Peyer's patch (tissue), 4 donors: ENCODE data around the gene RBM6. TPM values are rescaled to one million over a fixed set of nuclear protein-coding genes. Genes with fewer than 3 reads are reported as not detected.
"Not testable (repeated sequence)": the region's sequence is repeated elsewhere in the genome, so short reads cannot be mapped to it uniquely, and the experiment has no call there.

Experiments
- DNase-seq, 3 donors: peaks; one replicate each; pipeline ENCODE4 v3.0.0-alpha.2; 2017 to 2019
- H3K27ac ChIP-seq, 4 donors: fragments of 200-600 bp; sonication (generic); one replicate each; pipeline ENCODE4 v1.5.1; 2016 to 2019
- H3K27me3 ChIP-seq, 2 donors: fragments of 200-600 bp; sonication (generic); one replicate each; pipeline ENCODE4 v1.5.1; 2019
- H3K36me3 ChIP-seq, 3 donors: fragments of 200-600 bp; sonication (generic); one replicate each; pipeline ENCODE4 v1.5.1; 2016 to 2019
- H3K4me1 ChIP-seq, 4 donors: fragments of 200-600 bp; sonication (generic); one replicate each; pipeline ENCODE4 v1.5.1; 2016 to 2019
- H3K4me3 ChIP-seq, 4 donors: fragments of 200-600 bp; sonication (generic); 1 replicate in 3 of 4; 2 replicates in 1 of 4; pipeline ENCODE4 v1.5.1; 2016 to 2019; ENCODE audit warnings: mild to moderate bottlenecking in 1 of 4
- H3K9me3 ChIP-seq, 4 donors: fragments of 200-600 bp; sonication (generic); one replicate each; pipeline ENCODE4 v1.5.1; 2016 to 2019; ENCODE audit warnings: mild to moderate bottlenecking in 1 of 4
- POLR2A ChIP-seq, 2 donors: fragments of 450-650 bp; IDR thresholded peaks; one replicate each; pipeline ENCODE4 v1.5.1; 2017; ENCODE audit warnings: antibody characterized with exemption in 2 of 2, mild to moderate bottlenecking in 2 of 2, moderate library complexity in 2 of 2
- total RNA-seq, 4 donors: library from RNA; depleted of rRNA; stranded (reverse); fragments of >200 nt; gene quantifications; one replicate each; pipeline ENCODE4 v1.1.0, GENCODE V29; 2016
- TF ChIP-seq, protein P1 (sequence below), 6 experiments: fragments of 450-650 bp in 4 of 6; fragments of 200-600 bp in 2 of 6; sonication (generic) in 1 of 6; IDR thresholded peaks; one replicate each; pipeline ENCODE4 v1.5.1; 2017 to 2019; ENCODE audit warnings: antibody characterized with exemption in 6 of 6, mild to moderate bottlenecking in 3 of 6, moderate library complexity in 1 of 6

The RBM6 gene
- total RNA-seq, 4 donors from 2014 or later: 111 to 858 (median 241) TPM

DNA sequence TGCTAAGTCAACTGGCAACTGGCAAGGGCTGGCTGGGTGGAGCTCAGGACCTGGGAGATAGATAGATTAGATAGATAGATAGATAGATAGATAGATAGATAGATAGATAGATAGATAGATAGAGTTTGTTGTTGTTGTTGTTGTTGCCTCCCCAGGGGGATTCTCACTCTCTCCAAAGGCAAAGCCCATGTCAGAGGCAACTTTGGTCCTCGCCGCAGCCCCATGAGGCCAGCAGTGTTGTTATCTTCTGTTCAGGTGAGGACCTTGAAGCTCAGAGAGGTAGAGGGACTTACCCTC, 28.9 kb upstream of the RBM6 start:
- Histone ChIP-seq H3K4me1 (peaks cover 0 to 16% (median 3%) of the 10 kb centered on the region in 4 donors), H3K4me3 (no peak overlapping the region), H3K27me3 (no peaks in the 10 kb centered on the region), H3K36me3 (peaks cover 0 to 47% (median 0%) of the 10 kb centered on the region in 3 donors), H3K27ac (no peak overlapping the region), H3K9me3 (no peaks in the 10 kb centered on the region)
- no peak for DNase-seq
- TF ChIP-seq POLR2A (IDR thresholded peaks at IDR 0.05): no peak
- TF ChIP-seq, protein P1, sequence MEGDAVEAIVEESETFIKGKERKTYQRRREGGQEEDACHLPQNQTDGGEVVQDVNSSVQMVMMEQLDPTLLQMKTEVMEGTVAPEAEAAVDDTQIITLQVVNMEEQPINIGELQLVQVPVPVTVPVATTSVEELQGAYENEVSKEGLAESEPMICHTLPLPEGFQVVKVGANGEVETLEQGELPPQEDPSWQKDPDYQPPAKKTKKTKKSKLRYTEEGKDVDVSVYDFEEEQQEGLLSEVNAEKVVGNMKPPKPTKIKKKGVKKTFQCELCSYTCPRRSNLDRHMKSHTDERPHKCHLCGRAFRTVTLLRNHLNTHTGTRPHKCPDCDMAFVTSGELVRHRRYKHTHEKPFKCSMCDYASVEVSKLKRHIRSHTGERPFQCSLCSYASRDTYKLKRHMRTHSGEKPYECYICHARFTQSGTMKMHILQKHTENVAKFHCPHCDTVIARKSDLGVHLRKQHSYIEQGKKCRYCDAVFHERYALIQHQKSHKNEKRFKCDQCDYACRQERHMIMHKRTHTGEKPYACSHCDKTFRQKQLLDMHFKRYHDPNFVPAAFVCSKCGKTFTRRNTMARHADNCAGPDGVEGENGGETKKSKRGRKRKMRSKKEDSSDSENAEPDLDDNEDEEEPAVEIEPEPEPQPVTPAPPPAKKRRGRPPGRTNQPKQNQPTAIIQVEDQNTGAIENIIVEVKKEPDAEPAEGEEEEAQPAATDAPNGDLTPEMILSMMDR (IDR thresholded peaks at IDR 0.05): no peak

DNA sequence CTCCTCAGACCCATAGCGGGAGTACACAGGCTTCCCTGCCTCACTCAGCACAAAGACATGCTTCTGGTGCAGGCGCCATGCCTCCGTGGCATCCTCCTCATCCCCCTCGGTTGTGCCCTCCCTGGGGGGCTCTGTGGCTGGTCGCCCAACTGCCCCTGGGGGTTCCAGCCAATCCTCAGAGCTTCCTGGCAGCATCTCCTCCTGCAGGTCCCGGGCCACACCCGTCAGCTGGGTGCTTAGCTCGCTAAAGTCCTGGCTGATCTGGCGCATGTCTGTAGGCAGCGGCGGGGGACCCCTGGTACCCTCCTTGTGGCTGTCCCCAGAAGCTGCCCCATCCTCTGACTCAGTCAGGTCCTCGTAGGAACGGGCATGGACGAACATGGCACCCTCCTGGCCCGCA, 28.3 kb upstream of the RBM6 start:
- Histone ChIP-seq H3K27ac (no peak overlapping the region), H3K27me3 (no peaks in the 10 kb centered on the region), H3K36me3 (peaks cover 0 to 47% (median 0%) of the 10 kb centered on the region in 3 donors), H3K4me3 (no peak overlapping the region), H3K9me3 (no peaks in the 10 kb centered on the region), H3K4me1 (peaks cover 0 to 11% (median under 1%) of the 10 kb centered on the region in 4 donors)
- DNase-seq: no peak
- TF ChIP-seq, protein P1 (IDR thresholded peaks at IDR 0.05): no peak
- TF ChIP-seq POLR2A (IDR thresholded peaks at IDR 0.05): no peak

DNA sequence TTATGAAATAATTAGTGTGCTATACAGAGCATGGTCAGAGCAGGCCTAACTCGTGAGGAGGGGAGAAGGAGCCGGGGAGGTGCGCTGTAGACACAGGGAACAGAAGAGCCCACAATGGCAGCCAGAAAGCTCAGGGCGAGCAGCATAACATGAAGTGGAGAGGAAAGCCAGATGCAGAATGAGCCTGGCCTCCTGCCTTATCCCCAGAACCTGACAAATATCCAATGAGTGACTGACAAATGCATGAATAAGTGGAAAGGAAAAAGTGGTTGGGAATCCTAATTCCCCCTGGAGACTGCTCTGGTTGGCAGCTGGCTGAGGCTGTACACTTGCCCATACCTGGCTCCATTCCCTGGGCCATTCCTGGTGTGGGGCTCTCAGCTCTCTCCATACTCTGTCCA, 27.1 kb upstream of the RBM6 start:
- Histone ChIP-seq H3K27ac (no peak overlapping the region), H3K9me3 (no peaks in the 10 kb centered on the region), H3K4me1 (no peaks in the 10 kb centered on the region), H3K4me3 (no peak overlapping the region), H3K36me3 (peaks cover 0 to 47% (median 0%) of the 10 kb centered on the region in 3 donors), H3K27me3 (no peaks in the 10 kb centered on the region)
- TF ChIP-seq POLR2A (IDR thresholded peaks at IDR 0.05): no peak
- TF ChIP-seq, protein P1 (IDR thresholded peaks at IDR 0.05): no peak
- no peak for DNase-seq

DNA sequence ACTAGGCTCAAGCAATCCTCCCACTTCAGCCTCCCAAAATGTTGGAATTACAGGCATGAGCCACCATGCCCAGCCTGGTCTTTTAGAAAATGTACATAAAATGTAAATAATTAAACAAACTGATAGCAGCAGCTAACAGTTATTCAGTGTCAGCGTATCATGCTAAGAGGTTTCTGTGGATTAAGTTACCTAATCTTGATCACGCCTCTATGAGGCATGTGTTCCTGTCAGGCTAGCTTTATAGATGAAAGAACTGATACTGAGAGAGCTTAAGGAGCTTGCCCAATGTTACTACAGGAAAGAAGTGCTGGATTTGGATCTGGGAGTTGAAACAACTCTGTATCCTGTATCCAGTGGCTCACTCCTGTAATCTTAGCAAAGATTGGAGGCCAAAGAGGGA, 25.0 kb upstream of the RBM6 start:
- no peaks in the 10 kb centered on the region for H3K4me1 ChIP-seq
- peaks cover 0 to 33% (median 0%) of the 10 kb centered on the region in 3 donors for H3K36me3 ChIP-seq
- no peaks in the 10 kb centered on the region for H3K9me3 ChIP-seq
- TF ChIP-seq POLR2A (IDR thresholded peaks at IDR 0.05): no peak
- TF ChIP-seq, protein P1 (IDR thresholded peaks at IDR 0.05): no peak
- no peak for DNase-seq
- H3K27ac ChIP-seq: no peak overlapping the region
- H3K27me3 ChIP-seq: no peaks in the 10 kb centered on the region
- no peak overlapping the region for H3K4me3 ChIP-seq

DNA sequence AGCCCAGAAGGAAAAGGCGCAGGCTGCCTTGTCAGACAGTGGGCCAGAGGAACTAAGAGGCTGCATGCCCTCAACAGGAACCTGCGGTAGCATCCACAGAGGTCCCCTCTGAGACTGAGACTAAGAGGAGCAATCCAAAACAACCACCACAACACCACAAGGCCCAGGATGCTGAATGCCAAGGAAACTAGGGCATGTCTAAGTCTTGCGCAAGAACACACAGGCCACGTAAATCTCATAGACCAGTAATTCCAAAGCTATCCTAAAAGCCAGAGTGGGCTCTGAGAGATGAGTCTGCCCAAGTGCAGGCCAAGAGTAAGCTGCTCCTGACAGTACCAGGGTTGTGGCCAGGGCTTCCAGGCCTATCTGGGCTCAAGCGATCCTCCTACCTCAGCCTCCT, 23.3 kb upstream of the RBM6 start:
- Histone ChIP-seq H3K9me3 (no peaks in the 10 kb centered on the region), H3K27me3 (no peaks in the 10 kb centered on the region), H3K4me1 (no peaks in the 10 kb centered on the region), H3K27ac (no peak overlapping the region), H3K36me3 (peaks cover 0 to 15% (median 0%) of the 10 kb centered on the region in 3 donors), H3K4me3 (no peak overlapping the region)
- TF ChIP-seq POLR2A (IDR thresholded peaks at IDR 0.05): no peak
- TF ChIP-seq, protein P1 (IDR thresholded peaks at IDR 0.05): no peak
- no peak for DNase-seq

DNA sequence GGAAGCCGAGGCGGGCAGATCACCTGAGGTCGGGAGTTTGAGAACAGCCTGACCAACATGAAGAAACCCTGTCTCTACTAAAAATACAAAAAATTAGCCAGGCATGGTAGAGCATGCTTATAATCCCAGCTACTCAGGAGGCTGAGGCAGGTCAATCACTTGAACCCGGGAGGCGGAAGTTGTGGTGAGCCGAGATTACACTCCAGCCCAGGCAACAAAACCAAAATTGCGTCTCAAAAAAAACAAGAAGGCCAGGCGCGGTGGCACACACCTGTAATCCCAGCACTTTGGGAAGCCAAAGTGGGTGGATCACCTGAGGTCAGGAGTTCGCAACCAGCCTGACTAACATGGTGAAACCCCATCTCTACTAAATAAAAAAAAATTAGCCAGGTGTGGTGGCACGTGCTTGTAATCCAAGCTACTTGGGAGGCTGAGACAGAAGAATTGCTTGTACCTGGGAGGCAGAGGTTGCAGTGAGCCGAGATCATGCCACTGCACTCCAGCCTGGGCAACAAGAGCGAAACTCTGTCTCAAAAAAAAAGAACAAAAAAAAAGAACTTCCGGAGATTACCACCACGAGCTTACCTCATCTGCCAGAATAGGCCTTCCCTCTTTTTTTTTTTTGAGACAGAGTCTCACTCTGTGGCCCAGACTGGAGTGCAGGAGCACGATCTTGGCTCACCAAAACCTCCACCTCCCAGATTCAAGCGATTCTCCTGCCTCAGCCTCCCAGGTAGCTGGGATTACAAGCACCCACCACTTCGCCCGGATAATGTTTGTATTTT, 22.0 kb upstream of the RBM6 start:
- not testable (repeated sequence) for H3K27me3 ChIP-seq, H3K9me3 ChIP-seq, H3K36me3 ChIP-seq, H3K4me3 ChIP-seq, H3K27ac ChIP-seq, DNase-seq, H3K4me1 ChIP-seq
